Iris pigment epithelial cell (primary cell): ENCODE results near the gene GJB2.

ENCODE experiments used
- DNase-seq: peaks from one replicate; pipeline ENCODE4 v3.0.0-alpha.2; 2011; ENCODE audit warnings: low read depth

The GJB2 gene

GRCh38 chr13:20192836-20193161 lies at the start of gene GJB2:
Gene GJB2 (minus strand): TSS chr13:20192938. CDS start chr13:20189581, 3,357 bp downstream.
- no peak for DNase-seq

- no peak for DNase-seq
Measured at GRCh38 chr13:20241593-20241992, 48.9 kb upstream of the GJB2 start.

GRCh38 chr13:20239748-20240147 lies 47.0 kb upstream of the GJB2 start:
- DNase-seq: no peak

- no peak for DNase-seq
Measured at GRCh38 chr13:20232556-20233277, 40.0 kb upstream of the GJB2 start.

GRCh38 chr13:20231839-20232555 lies 39.3 kb upstream of the GJB2 start, which contains the start of gene GJB6:
Gene GJB6 (minus strand): TSS chr13:20232319. CDS start chr13:20223480, 8,839 bp downstream.
- no peak for DNase-seq

GRCh38 chr13:20230913-20231838 lies 38.4 kb upstream of the GJB2 start:
- no peak for DNase-seq

GRCh38 chr13:20227730-20228129 lies 35.0 kb upstream of the GJB2 start:
- no peak for DNase-seq

- no peak for DNase-seq
Measured at GRCh38 chr13:20227288-20227687, 34.5 kb upstream of the GJB2 start.

GRCh38 chr13:20222553-20222952 lies 29.8 kb upstream of the GJB2 start:
- DNase-seq: no peak

- no peak for DNase-seq
Measured at GRCh38 chr13:20221772-20222171, 29.0 kb upstream of the GJB2 start.

- no peak for DNase-seq
Measured at GRCh38 chr13:20219577-20219976, 26.8 kb upstream of the GJB2 start.

GRCh38 chr13:20217168-20217567 lies 24.4 kb upstream of the GJB2 start:
- DNase-seq: no peak

- DNase-seq: no peak
Measured at GRCh38 chr13:20209948-20210347, 17.2 kb upstream of the GJB2 start.

GRCh38 chr13:20206698-20207235 lies 14.0 kb upstream of the GJB2 start:
- no peak for DNase-seq

GRCh38 chr13:20206065-20206697 lies 13.4 kb upstream of the GJB2 start:
- no peak for DNase-seq

- no peak for DNase-seq
Measured at GRCh38 chr13:20198781-20199180, 6.0 kb upstream of the GJB2 start.

GRCh38 chr13:20197361-20197834 lies 4.7 kb upstream of the GJB2 start:
- peak; percentile 43 for DNase-seq

GRCh38 chr13:20195801-20196200 lies 3.1 kb upstream of the GJB2 start:
- no peak for DNase-seq

- no peak for DNase-seq
Measured at GRCh38 chr13:20193907-20194631, 1.3 kb upstream of the GJB2 start.

GRCh38 chr13:20193162-20193906 lies 596 bp upstream of the GJB2 start:
- no peak for DNase-seq
